HCT116 (cell line): ENCODE results near the gene SHISA2. TPM values are rescaled to one million over a fixed set of nuclear protein-coding genes. Genes with fewer than 3 reads are reported as not detected.

ENCODE experiments used
- ATAC-seq: fragments of 200-7000 bp; cut with Tn5 transposase; 2 replicates; pipeline ENCODE4 v1.9.1; 2020; ENCODE audit warnings: mild to moderate bottlenecking, moderate library complexity
- BruUV-seq: library from RNA; stranded (reverse); fragments of 400-500 nt; replicated peaks from 2 replicates; lab custom pipeline; 2021; lab: Mats Ljungman, UMichigan
- CTCF ChIA-PET: fragments of 300-600 bp; sonication (Branson Sonifier 250); formaldehyde crosslinking; loops from one replicate; lab custom pipeline; 2021; ENCODE audit warnings: antibody characterized with exemption; lab: Charles Lee
- POLR2A ChIA-PET: fragments of 300-600, 350-600 bp; sonication (Branson Sonifier 250); formaldehyde crosslinking; loops from one replicate; lab custom pipeline; 2021; ENCODE audit warnings: antibody characterized with exemption; lab: Charles Lee
- RAD21 ChIA-PET, 2 experiments: fragments of 300-600 bp; sonication (Branson Sonifier 250); formaldehyde crosslinking; loops; one replicate each; lab custom pipeline; 2023; ENCODE audit warnings: low total read pairs in 2 of 2; ENCODE audit not compliant: uncharacterized antibody in 2 of 2, unreplicated experiment in 2 of 2, low non-redundant PET in 1 of 2; lab: Charles Lee
- DNase-seq: peaks from one replicate; pipeline ENCODE4 v3.0.0-alpha.2; 2010; ENCODE audit warnings: low read depth, low spot score
- H2AFZ ChIP-seq: fragments of 200-600 bp; shearing (Covaris generic), sonication (generic); 2 replicates; pipeline ENCODE4 v1.6.1; 2017; ENCODE audit warnings: low read depth, mixed run types, mixed read lengths, antibody characterized with exemption, low read length; ENCODE audit not compliant: poor library complexity, severe bottlenecking
- H3K27ac ChIP-seq: 2 replicates; pipeline ENCODE4 v1.5.1; 2012; ENCODE audit warnings: low read depth, low read length
- H3K27me3 ChIP-seq: fragments of 200-600 bp; sonication (generic); 2 replicates; pipeline ENCODE4 v1.6.1; 2016; ENCODE audit warnings: mixed run types, low read length, mixed read lengths; ENCODE audit not compliant: insufficient read depth
- H3K36me3 ChIP-seq, 2 experiments: fragments of 200-500 bp in 1 of 2; fragments of 200-600 bp in 1 of 2; sonication (Bioruptor generic) in 1 of 2; sonication (generic) in 1 of 2; 2 replicates each; pipeline versions ENCODE4 v1.5.1 to v1.6.1; 2014 to 2016; ENCODE audit warnings: low read length in 2 of 2, inconsistent platforms in 1 of 2, mixed read lengths in 1 of 2, mixed run types in 1 of 2; ENCODE audit not compliant: insufficient read depth in 2 of 2, control insufficient read depth in 1 of 2
- H3K4me1 ChIP-seq, 2 experiments: fragments of 200-600 bp in 1 of 2; sonication (generic) in 1 of 2; 2 replicates each; pipeline versions ENCODE4 v1.5.1 to v1.6.1; 2012 to 2017; ENCODE audit warnings: low read length in 2 of 2, inconsistent platforms in 1 of 2, mild to moderate bottlenecking in 1 of 2, mixed read lengths in 1 of 2, mixed run types in 1 of 2, moderate library complexity in 1 of 2; ENCODE audit not compliant: insufficient read depth in 2 of 2, control insufficient read depth in 1 of 2
- H3K4me2 ChIP-seq: fragments of 200-600 bp; sonication (generic); 2 replicates; pipeline ENCODE4 v1.6.1; 2017; ENCODE audit warnings: mixed run types, low read length, mixed read lengths
- H3K4me3 ChIP-seq, 2 experiments: fragments of 200-600 bp in 1 of 2; sonication (generic) in 1 of 2; replicated peaks in 1 of 2; 2 replicates each; pipeline ENCODE4 v1.5.1; 2011 to 2016; ENCODE audit warnings: low read length in 2 of 2, control low read depth in 1 of 2, low read depth in 1 of 2, mild to moderate bottlenecking in 1 of 2, mixed read lengths in 1 of 2, mixed run types in 1 of 2
- H3K79me2 ChIP-seq: fragments of 200-600 bp; sonication (generic); 2 replicates; pipeline ENCODE4 v1.6.1; 2017; ENCODE audit warnings: mild to moderate bottlenecking, mixed run types, low read length, moderate library complexity, mixed read lengths; ENCODE audit not compliant: insufficient read depth
- H3K9ac ChIP-seq: fragments of 200-600 bp; sonication (generic); 2 replicates; pipeline ENCODE4 v1.6.1; 2016; ENCODE audit warnings: low read length, mixed read lengths
- H3K9me2 ChIP-seq: fragments of 200-600 bp; sonication (generic), shearing (Covaris generic); 2 replicates; pipeline ENCODE4 v1.6.1; 2017; ENCODE audit warnings: mixed run types, mild to moderate bottlenecking, moderate library complexity; ENCODE audit not compliant: insufficient read depth
- H3K9me3 ChIP-seq, 2 experiments: fragments of 200-500 bp in 1 of 2; fragments of 200-600 bp in 1 of 2; sonication (Bioruptor generic) in 1 of 2; sonication (generic) in 1 of 2; 2 replicates each; pipeline ENCODE4 v1.6.1; 2014 to 2017; ENCODE audit warnings: low read length in 2 of 2, mixed read lengths in 2 of 2, inconsistent platforms in 1 of 2, low read depth in 1 of 2, mild to moderate bottlenecking in 1 of 2, mixed run types in 1 of 2, moderate library complexity in 1 of 2; ENCODE audit not compliant: control insufficient read depth in 1 of 2, insufficient read depth in 1 of 2
- H4K20me1 ChIP-seq: fragments of 200-600 bp; sonication (generic), shearing (Covaris generic); 2 replicates; pipeline ENCODE4 v1.6.1; 2017; ENCODE audit warnings: mixed run types, mild to moderate bottlenecking, moderate library complexity; ENCODE audit not compliant: insufficient read depth
- ATF3 ChIP-seq: IDR thresholded peaks from 2 replicates; pipeline ENCODE4 v1.6.1; 2012
- CBX3 ChIP-seq: IDR thresholded peaks from 2 replicates; pipeline ENCODE4 v1.6.1; 2012; ENCODE audit warnings: low read depth
- CEBPB ChIP-seq: IDR thresholded peaks from 2 replicates; pipeline ENCODE4 v1.6.1; 2012; ENCODE audit warnings: low read depth
- CTCF ChIP-seq, 3 experiments: fragments of 200-600 bp in 1 of 3; sonication (generic) in 1 of 3; IDR thresholded peaks in 2 of 3; conservative IDR thresholded peaks in 1 of 3; 2 replicates each; pipeline ENCODE4 v1.5.1; 2012 to 2017; ENCODE audit warnings: low read depth in 2 of 3, low read length in 2 of 3, antibody characterized with exemption in 1 of 3, borderline replicate concordance in 1 of 3, control low read depth in 1 of 3, mild to moderate bottlenecking in 1 of 3, mixed read lengths in 1 of 3, mixed run types in 1 of 3, moderate library complexity in 1 of 3; ENCODE audit not compliant: insufficient read depth in 1 of 3
- EGR1 ChIP-seq: IDR thresholded peaks from 2 replicates; pipeline ENCODE4 v1.6.1; 2012; ENCODE audit warnings: low read depth
- ELF1 ChIP-seq: IDR thresholded peaks from 2 replicates; pipeline ENCODE4 v1.6.1; 2012; ENCODE audit warnings: low read depth, borderline replicate concordance
- EZH2 ChIP-seq: fragments of 200-600 bp; sonication (generic); IDR thresholded peaks from 2 replicates; pipeline ENCODE4 v1.6.1; 2017; ENCODE audit warnings: antibody characterized with exemption, mixed run types
- FOSL1 ChIP-seq: IDR thresholded peaks from 2 replicates; pipeline ENCODE4 v1.6.1; 2012; ENCODE audit warnings: low read depth
- JUND ChIP-seq: IDR thresholded peaks from 2 replicates; pipeline ENCODE4 v1.6.1; 2012
- POLR2AphosphoS5 ChIP-seq: IDR thresholded peaks from 2 replicates; pipeline ENCODE4 v1.6.1; 2011; ENCODE audit warnings: mild to moderate bottlenecking, low read depth, low read length, moderate library complexity
- RAD21 ChIP-seq: IDR thresholded peaks from 2 replicates; pipeline ENCODE4 v1.6.1; 2012; ENCODE audit warnings: low read depth, mild to moderate bottlenecking
- SIN3A ChIP-seq: IDR thresholded peaks from 2 replicates; pipeline ENCODE4 v1.6.1; 2012; ENCODE audit warnings: low read depth
- SP1 ChIP-seq: IDR thresholded peaks from 2 replicates; pipeline ENCODE4 v1.6.1; 2012; ENCODE audit warnings: low read depth
- SRF ChIP-seq: IDR thresholded peaks from 2 replicates; pipeline ENCODE4 v1.6.1; 2012; ENCODE audit warnings: low read depth
- TCF7L2 ChIP-seq: IDR thresholded peaks from 2 replicates; pipeline ENCODE4 v1.7.0; 2011; ENCODE audit warnings: borderline replicate concordance, inconsistent platforms; ENCODE audit not compliant: insufficient read depth, insufficient read length; ENCODE audit errors: extremely low read depth
- YY1 ChIP-seq: IDR thresholded peaks from 2 replicates; pipeline ENCODE4 v1.6.1; 2011; ENCODE audit warnings: low read length, low read depth, moderate library complexity, mild to moderate bottlenecking; ENCODE audit not compliant: insufficient replicate concordance; ENCODE audit errors: extremely low read depth
- ZFX ChIP-seq: fragments of 450-650 bp; IDR thresholded peaks from 2 replicates; pipeline ENCODE4 v1.6.1; 2017
- intact Hi-C: fragments of 100-400 bp; cut with micrococcal nuclease; formaldehyde crosslinking; loops from 2 replicates; pipeline ENCODE4 v1.10.0; 2022
- total RNA-seq: library from RNA; stranded (reverse); gene quantifications from one replicate; pipeline ENCODE4 v1.2.1, GENCODE V29; 2021; ENCODE audit not compliant: unreplicated experiment
- TF ChIP-seq, protein P1 (sequence below): IDR thresholded peaks from 2 replicates; pipeline ENCODE4 v1.6.1; 2012
- TF ChIP-seq, protein P2 (sequence below): IDR thresholded peaks from 2 replicates; pipeline ENCODE4 v1.6.1; 2011; ENCODE audit warnings: mild to moderate bottlenecking, low read length, moderate library complexity; ENCODE audit not compliant: insufficient replicate concordance; ENCODE audit errors: extremely low read depth
- TF ChIP-seq, protein P3 (sequence below): IDR thresholded peaks from 2 replicates; pipeline ENCODE4 v1.6.1; 2012; ENCODE audit warnings: low read depth

Gene SHISA2
- total RNA-seq, 1 experiment from 2014 or later = not detected

DNA sequence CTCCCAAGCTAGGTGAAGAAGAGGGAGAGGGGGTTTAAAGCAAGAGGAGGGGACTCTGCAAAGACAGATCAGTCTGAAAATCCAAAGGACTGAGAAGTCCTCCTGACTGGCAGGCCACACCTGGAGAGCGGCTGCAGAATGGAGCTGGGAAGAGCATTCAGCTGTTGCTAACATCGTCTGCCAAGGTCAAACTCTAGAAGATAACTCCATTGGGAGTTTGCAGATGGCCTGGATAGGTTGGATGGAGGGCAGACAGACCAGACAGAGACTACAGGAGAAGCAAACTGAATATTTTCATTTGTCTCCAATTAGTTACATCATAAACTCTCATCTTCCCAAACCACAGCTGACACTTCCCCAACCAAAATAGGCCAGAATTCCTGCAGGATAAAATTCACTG, 19.9 kb upstream of the SHISA2 start:
- H3K9me2 ChIP-seq = no peaks in the 10 kb centered on the region
- H3K4me1 ChIP-seq = peaks cover 0 to 4% of the 10 kb centered on the region in 2 experiments; a peak in 1 of 4 replicates
- POLR2A ChIA-PET = no interaction called here
- no peaks in the 10 kb centered on the region for H4K20me1 ChIP-seq
- no peak for DNase-seq
- intact Hi-C loops = loop anchor here (1.0 kb wide), 1 partner anchor 497 kb away; no protein-coding TSS in a partner anchor
- no peak overlapping the region for H3K4me3 ChIP-seq
- no peak overlapping the region for H3K4me2 ChIP-seq
- no peaks in the 10 kb centered on the region for H3K9me3 ChIP-seq
- no peak for TF ChIP-seq EZH2
- TF ChIP-seq YY1 = no peak
- TF ChIP-seq, protein P1, sequence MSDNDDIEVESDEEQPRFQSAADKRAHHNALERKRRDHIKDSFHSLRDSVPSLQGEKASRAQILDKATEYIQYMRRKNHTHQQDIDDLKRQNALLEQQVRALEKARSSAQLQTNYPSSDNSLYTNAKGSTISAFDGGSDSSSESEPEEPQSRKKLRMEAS = no peak
- no peak for TF ChIP-seq ZFX
- no peak for TF ChIP-seq EGR1
- TF ChIP-seq RAD21 = no peak
- no peak for TF ChIP-seq CBX3
- TF ChIP-seq, protein P2, sequence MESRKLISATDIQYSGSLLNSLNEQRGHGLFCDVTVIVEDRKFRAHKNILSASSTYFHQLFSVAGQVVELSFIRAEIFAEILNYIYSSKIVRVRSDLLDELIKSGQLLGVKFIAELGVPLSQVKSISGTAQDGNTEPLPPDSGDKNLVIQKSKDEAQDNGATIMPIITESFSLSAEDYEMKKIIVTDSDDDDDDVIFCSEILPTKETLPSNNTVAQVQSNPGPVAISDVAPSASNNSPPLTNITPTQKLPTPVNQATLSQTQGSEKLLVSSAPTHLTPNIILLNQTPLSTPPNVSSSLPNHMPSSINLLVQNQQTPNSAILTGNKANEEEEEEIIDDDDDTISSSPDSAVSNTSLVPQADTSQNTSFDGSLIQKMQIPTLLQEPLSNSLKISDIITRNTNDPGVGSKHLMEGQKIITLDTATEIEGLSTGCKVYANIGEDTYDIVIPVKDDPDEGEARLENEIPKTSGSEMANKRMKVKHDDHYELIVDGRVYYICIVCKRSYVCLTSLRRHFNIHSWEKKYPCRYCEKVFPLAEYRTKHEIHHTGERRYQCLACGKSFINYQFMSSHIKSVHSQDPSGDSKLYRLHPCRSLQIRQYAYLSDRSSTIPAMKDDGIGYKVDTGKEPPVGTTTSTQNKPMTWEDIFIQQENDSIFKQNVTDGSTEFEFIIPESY = no peak
- no peak for TF ChIP-seq CTCF (IDR thresholded peaks at IDR 0.05 in 2 of 3, conservative IDR thresholded peaks at IDR 0.05 in 1 of 3; ENCODE audit: borderline replicate concordance in 1 of 3, insufficient read depth in 1 of 3, low read depth in 2 of 3, low read length in 2 of 3)
- no peak for TF ChIP-seq SP1
- TF ChIP-seq CEBPB = no peak
- no peak for TF ChIP-seq ELF1
- no peak for TF ChIP-seq ATF3
- no peak for TF ChIP-seq SRF
- no peak for TF ChIP-seq FOSL1
- TF ChIP-seq JUND = no peak
- no peak for TF ChIP-seq POLR2AphosphoS5
- TF ChIP-seq SIN3A = no peak
- TF ChIP-seq, protein P3, sequence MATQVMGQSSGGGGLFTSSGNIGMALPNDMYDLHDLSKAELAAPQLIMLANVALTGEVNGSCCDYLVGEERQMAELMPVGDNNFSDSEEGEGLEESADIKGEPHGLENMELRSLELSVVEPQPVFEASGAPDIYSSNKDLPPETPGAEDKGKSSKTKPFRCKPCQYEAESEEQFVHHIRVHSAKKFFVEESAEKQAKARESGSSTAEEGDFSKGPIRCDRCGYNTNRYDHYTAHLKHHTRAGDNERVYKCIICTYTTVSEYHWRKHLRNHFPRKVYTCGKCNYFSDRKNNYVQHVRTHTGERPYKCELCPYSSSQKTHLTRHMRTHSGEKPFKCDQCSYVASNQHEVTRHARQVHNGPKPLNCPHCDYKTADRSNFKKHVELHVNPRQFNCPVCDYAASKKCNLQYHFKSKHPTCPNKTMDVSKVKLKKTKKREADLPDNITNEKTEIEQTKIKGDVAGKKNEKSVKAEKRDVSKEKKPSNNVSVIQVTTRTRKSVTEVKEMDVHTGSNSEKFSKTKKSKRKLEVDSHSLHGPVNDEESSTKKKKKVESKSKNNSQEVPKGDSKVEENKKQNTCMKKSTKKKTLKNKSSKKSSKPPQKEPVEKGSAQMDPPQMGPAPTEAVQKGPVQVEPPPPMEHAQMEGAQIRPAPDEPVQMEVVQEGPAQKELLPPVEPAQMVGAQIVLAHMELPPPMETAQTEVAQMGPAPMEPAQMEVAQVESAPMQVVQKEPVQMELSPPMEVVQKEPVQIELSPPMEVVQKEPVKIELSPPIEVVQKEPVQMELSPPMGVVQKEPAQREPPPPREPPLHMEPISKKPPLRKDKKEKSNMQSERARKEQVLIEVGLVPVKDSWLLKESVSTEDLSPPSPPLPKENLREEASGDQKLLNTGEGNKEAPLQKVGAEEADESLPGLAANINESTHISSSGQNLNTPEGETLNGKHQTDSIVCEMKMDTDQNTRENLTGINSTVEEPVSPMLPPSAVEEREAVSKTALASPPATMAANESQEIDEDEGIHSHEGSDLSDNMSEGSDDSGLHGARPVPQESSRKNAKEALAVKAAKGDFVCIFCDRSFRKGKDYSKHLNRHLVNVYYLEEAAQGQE = no peak
- no peak for TF ChIP-seq TCF7L2
- TF ChIP-seq, all 23 proteins: peak for 0
- Histone ChIP-seq H3K27me3 (peaks cover 15% of the 10 kb centered on the region), H2AFZ (no peak overlapping the region), H3K36me3 (no peaks in the 10 kb centered on the region), H3K79me2 (no peaks in the 10 kb centered on the region), H3K9ac (no peak overlapping the region), H3K27ac (no peak overlapping the region)
- no TSS peak for BruUV-seq
- no peak for ATAC-seq
- RAD21 ChIA-PET = no interaction called here
- CTCF ChIA-PET = no interaction called here
